ENCODE measurements around the gene MRI1. TPM values are rescaled to one million over a fixed set of nuclear protein-coding genes. Genes with fewer than 3 reads are reported as not detected.

The MRI1 gene
- total and polyA plus RNA-seq, 2 donors (not counting 1 experiment from before 2014, with no cell fraction given) = 75.5 to 118 TPM

- CTCF ChIA-PET = interaction anchor here (0.7 kb wide), 1 partner anchor 143 kb away, joined by 3 read pairs; no protein-coding TSS in a partner anchor
- Mint-ChIP-seq H3K27me3 (peaks cover 16% of the 10 kb centered on the region), H3K27ac (no peak overlapping the region), H3K4me3 (no peak overlapping the region), H3K9me3 (ENCODE audit: insufficient read depth) (no peaks in the 10 kb centered on the region), H3K4me1 (peaks cover 2% of the 10 kb centered on the region)
- peaks cover 0 to 5% (median 3%) of the 10 kb centered on the region in 4 experiments for H3K27me3 ChIP-seq (replicated peaks in 1 of 4; ENCODE audit: control extremely low read depth in 1 of 4, control insufficient read depth in 3 of 4, insufficient read depth in 4 of 4, low read length in 3 of 4)
- H3K4me2 ChIP-seq (replicated peaks; ENCODE audit: low read depth, low read length, poor library complexity, severe bottlenecking) = no peak overlapping the region
- DNase-seq = no peak
- H2AFZ ChIP-seq (ENCODE audit: insufficient read depth, low read depth, low read length, poor library complexity, severe bottlenecking) = no peak overlapping the region
- H4K20me1 ChIP-seq (ENCODE audit: control insufficient read depth, insufficient read depth, low read length, poor library complexity, severe bottlenecking) = no peaks in the 10 kb centered on the region
- no peak for ATAC-seq (ENCODE audit: low read depth)
- no peak overlapping the region for H3K9ac ChIP-seq (ENCODE audit: low read length)
- 72% methylated on average over 7 of the region's 9 CpGs for WGBS (ENCODE audit: insufficient coverage)
- no peaks in the 10 kb centered on the region for H3K79me2 ChIP-seq (ENCODE audit: control insufficient read depth, insufficient read depth, low read length)
- POLR2A ChIA-PET = no interaction called here
- H3K4me3 ChIP-seq (ENCODE audit: control extremely low read depth in 1 of 5, extremely low read depth in 1 of 5, insufficient read depth in 1 of 5, low read depth in 2 of 5, low read length in 4 of 5) = no peak overlapping the region
- H3K9me3 ChIP-seq (ENCODE audit: control extremely low read depth in 1 of 3, control insufficient read depth in 2 of 3, insufficient read depth in 1 of 3, low read length in 2 of 3) = peaks cover 2 to 15% (median 3%) of the 10 kb centered on the region in 3 donors
- intact Hi-C loops (cut with micrococcal nuclease) = no loop called here
- no peaks in the 10 kb centered on the region for H3K36me3 ChIP-seq (replicated peaks in 1 of 2; ENCODE audit: control extremely low read depth in 1 of 2, control insufficient read depth in 1 of 2, extremely low read depth in 1 of 2, insufficient read depth in 2 of 2, low read length in 1 of 2)
- no peak overlapping the region for H3K27ac ChIP-seq (ENCODE audit: low read length in 2 of 2)
- no peak for TF ChIP-seq CTCF (IDR thresholded peaks at IDR 0.05)
- TF ChIP-seq EZH2 (IDR thresholded peaks at IDR 0.05; ENCODE audit: borderline replicate concordance, insufficient read depth, low read depth, low read length, poor library complexity, severe bottlenecking) = no peak
- H3K4me1 ChIP-seq (ENCODE audit: control insufficient read depth in 2 of 2, insufficient read depth in 2 of 2, low read length in 2 of 2) = no peaks in the 10 kb centered on the region
Measured at GRCh38 chr19:13718733-13719132, 45.6 kb upstream of the MRI1 start.

- H3K27me3 Mint-ChIP-seq = peaks cover 13% of the 10 kb centered on the region
- ChIA-PET POLR2A (no interaction called here), CTCF (interaction anchor here (1.2 to 2.1 kb wide), 6 partner anchors 10 to 444 kb away, joined by 3 to 12 read pairs (median 6); no protein-coding TSS in a partner anchor)
- 83% methylated on average over 2 of the region's 6 CpGs for WGBS (ENCODE audit: insufficient coverage)
- Histone ChIP-seq H3K27me3 (replicated peaks in 1 of 4; ENCODE audit: control extremely low read depth in 1 of 4, control insufficient read depth in 3 of 4, insufficient read depth in 4 of 4, low read length in 3 of 4) (peaks cover 0 to 4% (median 1%) of the 10 kb centered on the region in 4 experiments), H3K9me3 (ENCODE audit: control extremely low read depth in 1 of 3, control insufficient read depth in 2 of 3, insufficient read depth in 1 of 3, low read length in 2 of 3) (no peaks in the 10 kb centered on the region), H3K36me3 (replicated peaks in 1 of 2; ENCODE audit: control extremely low read depth in 1 of 2, control insufficient read depth in 1 of 2, extremely low read depth in 1 of 2, insufficient read depth in 2 of 2, low read length in 1 of 2) (no peaks in the 10 kb centered on the region), H3K79me2 (ENCODE audit: control insufficient read depth, insufficient read depth, low read length) (no peaks in the 10 kb centered on the region), H3K9ac (ENCODE audit: low read length) (no peak overlapping the region), H3K27ac (ENCODE audit: low read length in 2 of 2) (no peak overlapping the region), H3K4me3 (ENCODE audit: control extremely low read depth in 1 of 5, extremely low read depth in 1 of 5, insufficient read depth in 1 of 5, low read depth in 2 of 5, low read length in 4 of 5) (no peak overlapping the region), H2AFZ (ENCODE audit: insufficient read depth, low read depth, low read length, poor library complexity, severe bottlenecking) (no peak overlapping the region), H3K4me2 (replicated peaks; ENCODE audit: low read depth, low read length, poor library complexity, severe bottlenecking) (no peak overlapping the region), H3K4me1 (ENCODE audit: control insufficient read depth in 2 of 2, insufficient read depth in 2 of 2, low read length in 2 of 2) (no peaks in the 10 kb centered on the region), H4K20me1 (ENCODE audit: control insufficient read depth, insufficient read depth, low read length, poor library complexity, severe bottlenecking) (no peaks in the 10 kb centered on the region)
- peaks cover 2% of the 10 kb centered on the region for H3K4me1 Mint-ChIP-seq
- H3K4me3 Mint-ChIP-seq = no peak overlapping the region
- no peak for ATAC-seq (ENCODE audit: low read depth)
- DNase-seq = no peak
- intact Hi-C loops (cut with micrococcal nuclease) = no loop called here
- H3K27ac Mint-ChIP-seq = no peak overlapping the region
- no peaks in the 10 kb centered on the region for H3K9me3 Mint-ChIP-seq (ENCODE audit: insufficient read depth)
- no peak for TF ChIP-seq CTCF (IDR thresholded peaks at IDR 0.05)
- no peak for TF ChIP-seq EZH2 (IDR thresholded peaks at IDR 0.05; ENCODE audit: borderline replicate concordance, insufficient read depth, low read depth, low read length, poor library complexity, severe bottlenecking)
Measured at GRCh38 chr19:13722146-13722545, 42.2 kb upstream of the MRI1 start.

Data from B cell (primary cell).